GM12874 (cell line): ENCODE data around the gene HELB.

Experiments
- TF ChIP-seq, protein P1 (sequence below): IDR thresholded peaks from 2 replicates; pipeline ENCODE4 v1.5.1; 2011; ENCODE audit warnings: low read depth, mild to moderate bottlenecking, control low read depth, low read length, moderate library complexity; ENCODE audit not compliant: insufficient read depth

The HELB gene

DNA sequence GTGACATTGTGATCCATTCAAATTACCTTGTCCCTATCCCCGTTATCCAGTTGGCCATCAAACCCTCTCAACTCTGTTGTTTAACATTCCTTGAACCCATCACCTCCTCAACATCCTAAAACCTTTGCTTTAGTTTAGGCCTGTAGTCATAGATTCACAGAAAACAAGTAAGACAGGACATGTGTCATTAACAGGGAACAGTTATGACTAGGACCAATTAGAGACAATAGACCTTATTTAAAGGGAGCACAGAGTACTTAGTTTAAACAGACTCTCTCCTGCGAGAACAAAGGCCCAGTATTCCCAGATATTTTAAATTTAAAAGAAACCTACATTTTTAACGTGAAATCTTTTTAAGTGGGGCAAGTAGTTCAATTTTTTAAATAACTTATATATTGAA lies 20.0 kb upstream of the HELB start:
- TF ChIP-seq, protein P1, sequence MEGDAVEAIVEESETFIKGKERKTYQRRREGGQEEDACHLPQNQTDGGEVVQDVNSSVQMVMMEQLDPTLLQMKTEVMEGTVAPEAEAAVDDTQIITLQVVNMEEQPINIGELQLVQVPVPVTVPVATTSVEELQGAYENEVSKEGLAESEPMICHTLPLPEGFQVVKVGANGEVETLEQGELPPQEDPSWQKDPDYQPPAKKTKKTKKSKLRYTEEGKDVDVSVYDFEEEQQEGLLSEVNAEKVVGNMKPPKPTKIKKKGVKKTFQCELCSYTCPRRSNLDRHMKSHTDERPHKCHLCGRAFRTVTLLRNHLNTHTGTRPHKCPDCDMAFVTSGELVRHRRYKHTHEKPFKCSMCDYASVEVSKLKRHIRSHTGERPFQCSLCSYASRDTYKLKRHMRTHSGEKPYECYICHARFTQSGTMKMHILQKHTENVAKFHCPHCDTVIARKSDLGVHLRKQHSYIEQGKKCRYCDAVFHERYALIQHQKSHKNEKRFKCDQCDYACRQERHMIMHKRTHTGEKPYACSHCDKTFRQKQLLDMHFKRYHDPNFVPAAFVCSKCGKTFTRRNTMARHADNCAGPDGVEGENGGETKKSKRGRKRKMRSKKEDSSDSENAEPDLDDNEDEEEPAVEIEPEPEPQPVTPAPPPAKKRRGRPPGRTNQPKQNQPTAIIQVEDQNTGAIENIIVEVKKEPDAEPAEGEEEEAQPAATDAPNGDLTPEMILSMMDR, result no peak

DNA sequence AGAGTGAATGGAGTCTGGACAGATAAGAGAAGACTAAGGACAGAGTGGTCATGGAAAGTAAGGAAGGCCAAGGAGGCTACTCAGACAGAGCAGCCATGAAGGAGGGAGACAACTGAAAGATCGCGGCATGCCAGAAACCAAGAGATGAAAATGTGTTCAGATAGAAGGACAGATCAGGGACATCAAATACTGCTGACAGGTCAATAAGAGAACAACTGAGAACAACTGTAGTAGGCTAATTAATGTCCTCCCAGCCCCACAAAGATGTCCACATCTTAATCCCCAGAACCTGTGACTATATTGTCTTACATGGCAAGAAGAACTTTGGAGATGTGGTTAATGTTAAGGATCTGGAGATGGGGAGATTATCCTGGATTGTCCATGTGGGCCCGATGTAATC lies 15.0 kb upstream of the HELB start:
- TF ChIP-seq, protein P1, result no peak

- TF ChIP-seq, protein P1, result no peak
Measured at GRCh38 chr12:66288121-66288520, 14.2 kb upstream of the HELB start.

DNA sequence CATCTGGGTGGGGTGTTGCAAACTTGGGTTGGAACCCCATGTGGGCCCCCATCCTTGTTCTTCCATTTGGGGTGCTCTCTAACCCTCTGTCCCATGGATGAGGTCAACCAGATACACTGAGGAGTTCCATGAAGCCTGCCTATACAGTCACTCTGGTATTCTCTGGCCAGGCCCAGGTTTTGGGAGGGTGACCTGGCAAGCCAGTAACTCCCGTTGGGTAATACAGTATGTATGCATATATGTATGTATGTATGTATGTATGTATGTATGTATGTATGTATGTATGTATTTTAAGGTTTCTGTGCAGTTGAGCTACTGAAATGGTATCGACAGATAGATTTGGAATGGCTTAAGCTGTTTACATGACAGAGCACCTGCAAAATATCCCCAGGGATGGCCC lies 12.8 kb upstream of the HELB start:
- TF ChIP-seq, protein P1, result no peak

DNA sequence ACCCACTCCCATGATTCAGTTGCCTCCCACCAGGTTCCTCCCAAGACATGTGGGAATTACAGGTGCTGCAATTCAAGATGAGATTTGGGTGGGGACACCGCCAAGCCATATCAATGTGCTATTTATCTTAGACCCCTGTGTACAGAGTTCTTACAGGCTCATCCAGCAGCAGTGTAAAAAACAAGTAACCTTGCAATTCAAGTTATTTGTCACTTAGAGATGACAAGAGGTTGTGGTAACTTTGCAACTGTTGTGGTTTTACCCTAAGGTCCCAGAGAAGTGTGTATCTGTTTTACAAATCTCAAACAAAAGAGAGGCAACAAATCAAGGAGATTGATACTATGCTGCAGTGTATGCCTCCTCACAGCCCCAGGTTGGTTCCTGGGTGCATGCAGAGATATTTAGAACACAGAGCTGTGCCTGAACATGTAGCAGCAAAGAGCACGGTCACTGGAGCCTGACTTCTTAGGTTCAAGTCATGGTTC lies 11.5 kb upstream of the HELB start:
- TF ChIP-seq, protein P1, result no peak

GRCh38 chr12:66296176-66296683 lies 6.1 kb upstream of the HELB start:
- TF ChIP-seq, protein P1, result no peak

DNA sequence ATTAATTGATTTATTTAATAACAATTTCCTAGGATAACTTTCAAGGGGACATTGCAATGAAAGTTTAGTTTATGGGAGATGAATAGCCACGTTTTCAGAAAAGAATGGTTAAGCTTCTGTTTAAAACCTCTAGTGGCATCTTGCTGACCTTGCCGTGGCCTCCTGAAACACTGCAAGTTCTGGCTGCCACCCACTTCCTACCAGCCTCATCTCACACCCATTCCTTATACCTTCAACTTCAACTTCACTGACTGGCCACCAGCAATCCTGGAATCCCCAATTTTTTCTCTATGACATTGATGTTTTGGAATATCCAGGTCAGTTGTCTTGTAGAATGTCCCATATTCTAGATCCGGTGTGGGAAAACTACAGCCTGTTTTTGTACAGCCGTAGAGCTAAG lies 5.2 kb upstream of the HELB start:
- TF ChIP-seq, protein P1, result no peak

- TF ChIP-seq, protein P1, result no peak
Measured at GRCh38 chr12:66297923-66298322, 4.4 kb upstream of the HELB start.
